K562 (cell line): ENCODE measurements around the gene HOXB4. TPM values are rescaled to one million over a fixed set of nuclear protein-coding genes. Genes with fewer than 3 reads are reported as not detected.

ENCODE experiments used
- ATAC-seq: fragments of 200-7000 bp; cut with Tn5 transposase; 3 replicates; pipeline ENCODE4 v1.9.1; 2020; ENCODE audit warnings: moderate library complexity
- BruUV-seq: library from RNA; stranded (reverse); fragments of 400-500 nt; replicated peaks from 2 replicates; lab custom pipeline; 2021; lab: Mats Ljungman, UMichigan
- CTCF ChIA-PET: fragments of 300-600 bp; formaldehyde crosslinking; extraction: SDS; loops from one replicate; lab custom pipeline; 2021; ENCODE audit warnings: low intra/inter-chr PET ratio; lab: Yijun Ruan, JAX
- POLR2A ChIA-PET: fragments of 300-600, 350-650 bp; sonication (Branson Sonifier 250); formaldehyde crosslinking; extraction: SDS; loops from one replicate; lab custom pipeline; 2021; ENCODE audit warnings: antibody characterized with exemption, inconsistent platforms; lab: Yijun Ruan, JAX
- DNase-seq, 4 experiments: peaks; one replicate each; pipeline versions ENCODE4 v3.0.0 to v3.0.0-alpha.2; 2011 to 2018; ENCODE audit warnings: low spot score in 3 of 4, mixed read lengths in 3 of 4; ENCODE audit errors: extremely low read depth in 1 of 4
- FAIRE-seq: peaks from 2 replicates; lab custom pipeline; 2011; peaks lifted over from hg19 to GRCh38; lab: Jason Lieb, UNC
- H2AFZ ChIP-seq: 2 replicates; pipeline ENCODE4 v1.6.0; 2011; ENCODE audit warnings: low read depth, low read length, control low read depth, inconsistent platforms
- H3K27ac ChIP-seq: fragments of 200-600 bp; 3 replicates; pipeline ENCODE4 v1.8.0; 2011; ENCODE audit warnings: low read depth, mild to moderate bottlenecking, control low read depth, inconsistent platforms, low read length, moderate library complexity, mixed read lengths; ENCODE audit errors: extremely low read depth
- H3K27me3 ChIP-seq, 2 experiments: fragments of 300-600 bp in 1 of 2; 2 replicates in 1 of 2; 3 replicates in 1 of 2; pipeline versions ENCODE4 v1.6.0 to v1.8.0; 2011; ENCODE audit warnings: inconsistent platforms in 2 of 2, low read length in 2 of 2, mild to moderate bottlenecking in 1 of 2, mixed read lengths in 1 of 2, moderate library complexity in 1 of 2; ENCODE audit not compliant: control insufficient read depth in 2 of 2, insufficient read depth in 2 of 2
- H3K36me3 ChIP-seq: fragments of 300-600 bp; 3 replicates; pipeline ENCODE4 v1.8.0; 2011; ENCODE audit warnings: mild to moderate bottlenecking, low read length, inconsistent platforms; ENCODE audit not compliant: control insufficient read depth, insufficient read depth
- H3K4me1 ChIP-seq, 2 experiments: fragments of 200-600 bp in 1 of 2; replicated peaks in 1 of 2; 2 replicates in 1 of 2; 3 replicates in 1 of 2; pipeline versions ENCODE4 v1.5.1 to v1.8.0; 2011; ENCODE audit warnings: inconsistent platforms in 2 of 2, low read length in 2 of 2, mild to moderate bottlenecking in 1 of 2, mixed read lengths in 1 of 2, moderate library complexity in 1 of 2; ENCODE audit not compliant: control insufficient read depth in 2 of 2, insufficient read depth in 2 of 2
- H3K4me2 ChIP-seq: 2 replicates; pipeline ENCODE4 v1.6.1; 2011; ENCODE audit warnings: low read length, control low read depth, inconsistent platforms, mixed read lengths; ENCODE audit not compliant: insufficient read depth
- H3K4me3 ChIP-seq: fragments of 200-600 bp; sonication (generic), shearing (Covaris generic); 2 replicates; pipeline ENCODE4 v1.5.1; 2016; ENCODE audit warnings: control low read depth, inconsistent platforms
- H3K79me2 ChIP-seq: fragments of 200-600 bp; 3 replicates; pipeline ENCODE4 v1.8.0; 2011; ENCODE audit warnings: low read length, inconsistent platforms; ENCODE audit not compliant: control insufficient read depth, insufficient read depth
- H3K9ac ChIP-seq, 2 experiments: 2 replicates each; pipeline versions ENCODE4 v1.6.0 to v1.6.1; 2011; ENCODE audit warnings: low read depth in 2 of 2, low read length in 2 of 2, control low read depth in 1 of 2, inconsistent platforms in 1 of 2, mild to moderate bottlenecking in 1 of 2, mixed read lengths in 1 of 2; ENCODE audit not compliant: insufficient read depth in 1 of 2
- H3K9me1 ChIP-seq: one replicate; pipeline ENCODE4 v1.6.0; 2011; ENCODE audit warnings: inconsistent platforms, mild to moderate bottlenecking, low read length, moderate library complexity; ENCODE audit not compliant: control insufficient read depth, insufficient read depth
- H3K9me3 ChIP-seq: replicated peaks from 2 replicates; pipeline ENCODE4 v1.5.1; 2011; ENCODE audit warnings: low read depth, low read length, inconsistent platforms; ENCODE audit not compliant: control insufficient read depth, insufficient read depth
- H4K20me1 ChIP-seq: replicated peaks from 2 replicates; pipeline ENCODE4 v1.6.1; 2011; ENCODE audit warnings: low read length, inconsistent platforms, mixed read lengths; ENCODE audit not compliant: control insufficient read depth, insufficient read depth
- HDAC6 ChIP-seq: IDR thresholded peaks from 2 replicates; pipeline ENCODE4 v1.6.1; 2012; ENCODE audit warnings: low read depth, mild to moderate bottlenecking, control low read depth, inconsistent platforms, low read length, moderate library complexity
- WGBS: fragments of 100-300 bp; shearing (Covaris generic); methylation state at CpG from one replicate; pipeline ENCODE4 v1.1.6; 2016; ENCODE audit warnings: low coverage, mixed read lengths; ENCODE audit not compliant: insufficient coverage; ENCODE audit errors: missing lambda C conversion rate; 5-methylcytosine and 5-hydroxymethylcytosine counted together
- in situ Hi-C: fragments of 300-500 bp; cut with MboI; formaldehyde crosslinking; loops from 4 replicates; pipeline ENCODE4 v1.15.0; 2018; ENCODE audit warnings: inconsistent platforms, mixed read lengths
- intact Hi-C: fragments of 100-400 bp; cut with micrococcal nuclease; formaldehyde crosslinking; loops from 2 replicates; pipeline ENCODE4 v1.14.2; 2022
- polyA plus RNA-seq, 8 experiments: library from polyadenylated mRNA; depleted of rRNA in 4 of 8; stranded (reverse) in 5 of 8; unstranded in 3 of 8; fragments of >200 nt; fragmentation: Nextera tagmentation in 2 of 8; fragmentation: Illumina TruSeq in 1 of 8; extraction: Ambion mirVana in 2 of 8; extraction: Trizol in 1 of 8; gene quantifications; 2 replicates each; pipeline versions ENCODE4 v1.2.1 to v1.2.3, GENCODE V29; 2011 to 2014; ENCODE audit warnings: inconsistent platforms in 1 of 8, missing spikeins in 1 of 8
- total RNA-seq, 7 experiments: library from RNA; depleted of rRNA in 6 of 7; stranded (reverse); fragments of >200 nt in 6 of 7; fragmentation: Illumina TruSeq in 2 of 7; extraction: Trizol in 2 of 7; gene quantifications; 2 replicates each; pipeline versions ENCODE4 v1.2.1 to v1.2.3, GENCODE V29; 2011 to 2021; ENCODE audit warnings: low replicate concordance in 1 of 7
- TF ChIP-seq, protein P1 (sequence below), 3 experiments: IDR thresholded peaks in 2 of 3; conservative IDR thresholded peaks in 1 of 3; 2 replicates each; pipeline ENCODE4 v1.5.1; 2011 to 2012; ENCODE audit warnings: low read length in 3 of 3, mild to moderate bottlenecking in 3 of 3, control low read depth in 2 of 3, improper control_type of control experiment in 1 of 3, inconsistent platforms in 1 of 3, low read depth in 1 of 3, mixed read lengths in 1 of 3, moderate library complexity in 1 of 3; ENCODE audit not compliant: insufficient read depth in 2 of 3

Gene HOXB4
- total and polyA plus RNA-seq, 9 of the 15 experiments (the other 6 are each of a cell fraction or from before 2014, with no cell fraction given) = 1.6 to 34.9 (median 14.9) TPM

DNA sequence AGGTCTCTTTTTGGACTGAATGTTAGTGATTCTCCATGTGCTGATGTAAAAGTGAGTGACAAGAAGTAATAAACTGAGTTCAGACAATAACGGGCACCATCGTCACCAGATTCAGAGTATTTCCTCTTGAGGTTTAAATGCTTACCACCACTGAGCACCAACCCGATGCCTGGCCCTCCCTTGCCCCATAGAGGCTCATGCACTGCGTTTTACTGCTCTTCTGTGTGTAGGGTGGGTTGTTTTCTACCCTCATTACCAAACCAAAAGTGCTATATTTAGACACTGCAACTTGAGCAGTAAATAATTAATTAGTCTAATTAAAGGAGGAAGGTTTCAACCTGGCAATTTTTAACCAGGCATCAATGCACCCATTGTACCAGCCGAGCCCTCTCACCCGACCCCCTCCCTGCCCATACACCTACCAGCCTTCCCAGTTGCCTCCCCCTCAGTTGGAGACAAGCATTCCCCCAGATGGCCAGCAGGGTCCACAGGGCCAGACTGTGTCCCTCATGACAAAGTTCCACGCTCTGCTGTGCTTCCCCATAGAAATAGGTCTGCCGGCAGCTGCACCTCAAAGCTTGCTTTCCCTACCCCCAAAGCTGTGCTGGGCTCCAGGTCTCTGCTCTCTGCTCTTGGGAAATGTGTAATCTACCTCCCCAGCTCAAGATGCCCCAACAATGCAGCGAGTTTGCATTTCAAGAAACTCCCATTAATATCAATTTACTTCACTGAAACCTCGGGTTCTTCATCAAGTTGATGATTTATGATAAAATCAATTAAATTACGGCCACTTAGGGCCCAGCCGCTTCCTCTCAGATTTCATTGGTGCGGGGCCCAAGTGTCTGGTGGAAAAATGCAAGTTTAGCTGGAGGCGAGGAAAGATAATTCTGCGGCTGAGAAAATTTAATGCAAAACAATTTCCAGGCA is 16.0 kb downstream of the HOXB4 start:
- Histone ChIP-seq H3K9ac (no peak overlapping the region), H2AFZ (no peak overlapping the region), H3K4me1 (peaks cover 10 to 22% of the 10 kb centered on the region in 2 experiments), H3K79me2 (peaks cover 29% of the 10 kb centered on the region), H3K27me3 (no peaks in the 10 kb centered on the region), H3K9me3 (no peaks in the 10 kb centered on the region), H4K20me1 (no peaks in the 10 kb centered on the region), H3K36me3 (peaks cover 89% of the 10 kb centered on the region; the same call in 2 of the 3 replicates)
- FAIRE-seq (peak; percentile 55), DNase-seq (peak in 3 of 4 experiments; percentile 47 to 62 (median 59))
- no TSS peak for BruUV-seq
- POLR2A ChIA-PET = interaction anchor here (1.4 to 1.6 kb wide), 2 partner anchors 15 to 17 kb away, joined by 3 to 8 read pairs; no protein-coding TSS in a partner anchor
- no peak for TF ChIP-seq HDAC6
- TF ChIP-seq, protein P1, sequence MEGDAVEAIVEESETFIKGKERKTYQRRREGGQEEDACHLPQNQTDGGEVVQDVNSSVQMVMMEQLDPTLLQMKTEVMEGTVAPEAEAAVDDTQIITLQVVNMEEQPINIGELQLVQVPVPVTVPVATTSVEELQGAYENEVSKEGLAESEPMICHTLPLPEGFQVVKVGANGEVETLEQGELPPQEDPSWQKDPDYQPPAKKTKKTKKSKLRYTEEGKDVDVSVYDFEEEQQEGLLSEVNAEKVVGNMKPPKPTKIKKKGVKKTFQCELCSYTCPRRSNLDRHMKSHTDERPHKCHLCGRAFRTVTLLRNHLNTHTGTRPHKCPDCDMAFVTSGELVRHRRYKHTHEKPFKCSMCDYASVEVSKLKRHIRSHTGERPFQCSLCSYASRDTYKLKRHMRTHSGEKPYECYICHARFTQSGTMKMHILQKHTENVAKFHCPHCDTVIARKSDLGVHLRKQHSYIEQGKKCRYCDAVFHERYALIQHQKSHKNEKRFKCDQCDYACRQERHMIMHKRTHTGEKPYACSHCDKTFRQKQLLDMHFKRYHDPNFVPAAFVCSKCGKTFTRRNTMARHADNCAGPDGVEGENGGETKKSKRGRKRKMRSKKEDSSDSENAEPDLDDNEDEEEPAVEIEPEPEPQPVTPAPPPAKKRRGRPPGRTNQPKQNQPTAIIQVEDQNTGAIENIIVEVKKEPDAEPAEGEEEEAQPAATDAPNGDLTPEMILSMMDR (IDR thresholded peaks at IDR 0.05 in 2 of 3, conservative IDR thresholded peaks at IDR 0.05 in 1 of 3; ENCODE audit: insufficient read depth in 2 of 3, low read depth in 1 of 3, low read length in 3 of 3) = peak; percentile 36 to 47 (median 44); a peak in 5 of 6 replicates
- TF ChIP-seq, all 486 proteins: peak for 1
- intact Hi-C loops = no loop called here
- no peak overlapping the region for H3K27ac ChIP-seq
- H3K9me1 ChIP-seq = peaks cover 6% of the 10 kb centered on the region
- H3K4me3 ChIP-seq = no peak overlapping the region
- in situ Hi-C loops = no loop called here
- 85% methylated on average over 15 of the region's 15 CpGs for WGBS
- peak; percentile 81 for ATAC-seq
- CTCF ChIA-PET = no interaction called here
- no peak overlapping the region for H3K4me2 ChIP-seq
